ENCODE data around the gene GPR135.

Gene GPR135, protein sequence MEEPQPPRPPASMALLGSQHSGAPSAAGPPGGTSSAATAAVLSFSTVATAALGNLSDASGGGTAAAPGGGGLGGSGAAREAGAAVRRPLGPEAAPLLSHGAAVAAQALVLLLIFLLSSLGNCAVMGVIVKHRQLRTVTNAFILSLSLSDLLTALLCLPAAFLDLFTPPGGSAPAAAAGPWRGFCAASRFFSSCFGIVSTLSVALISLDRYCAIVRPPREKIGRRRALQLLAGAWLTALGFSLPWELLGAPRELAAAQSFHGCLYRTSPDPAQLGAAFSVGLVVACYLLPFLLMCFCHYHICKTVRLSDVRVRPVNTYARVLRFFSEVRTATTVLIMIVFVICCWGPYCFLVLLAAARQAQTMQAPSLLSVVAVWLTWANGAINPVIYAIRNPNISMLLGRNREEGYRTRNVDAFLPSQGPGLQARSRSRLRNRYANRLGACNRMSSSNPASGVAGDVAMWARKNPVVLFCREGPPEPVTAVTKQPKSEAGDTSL

DNA sequence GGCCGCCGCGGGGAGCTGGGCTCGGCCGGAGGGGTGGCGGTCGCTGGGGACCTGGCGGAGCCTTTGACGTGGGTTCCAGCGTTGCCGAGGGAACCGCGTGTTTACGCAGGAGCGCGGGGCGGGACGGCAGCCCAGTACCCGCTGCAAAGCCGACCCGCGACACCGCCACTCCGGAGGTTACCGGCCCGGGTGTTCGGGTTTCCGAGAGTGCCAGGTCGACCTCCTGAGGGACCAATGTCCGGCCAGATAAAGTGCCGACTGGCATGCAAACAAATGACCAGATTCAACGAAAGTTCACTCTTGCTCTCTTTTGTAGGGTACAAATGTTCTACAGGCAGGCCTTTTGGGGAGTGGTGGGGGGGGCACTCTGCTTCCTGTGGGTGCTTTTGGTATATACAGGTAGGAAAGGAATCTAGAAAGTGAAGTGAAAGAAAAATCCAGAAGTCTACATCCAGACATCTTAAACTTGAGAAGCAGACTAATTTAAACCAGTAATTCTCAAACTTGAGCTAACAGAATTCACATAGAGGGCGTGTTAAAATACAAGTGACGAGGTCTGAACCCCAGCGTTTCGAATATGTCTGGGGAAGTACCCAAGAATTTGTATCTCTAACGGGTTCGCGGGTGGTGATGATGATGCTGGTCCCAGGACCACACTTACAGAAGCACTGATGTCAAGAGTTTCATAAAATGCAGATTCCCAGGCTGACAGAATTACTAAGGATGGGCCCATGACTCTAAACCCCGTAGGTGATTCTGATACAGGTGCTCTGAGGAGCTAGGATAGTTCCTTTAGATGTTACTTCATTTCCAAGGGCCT is at the start of gene GPR135:
Gene GPR135 (minus strand): TSS at position 65 of the 820 bp plus-strand sequence. CDS start 154 bp downstream, outside the sequence.
- DNase-seq (ENCODE audit: low read depth in 2 of 2), result peak; percentile 19 to 53

DNA sequence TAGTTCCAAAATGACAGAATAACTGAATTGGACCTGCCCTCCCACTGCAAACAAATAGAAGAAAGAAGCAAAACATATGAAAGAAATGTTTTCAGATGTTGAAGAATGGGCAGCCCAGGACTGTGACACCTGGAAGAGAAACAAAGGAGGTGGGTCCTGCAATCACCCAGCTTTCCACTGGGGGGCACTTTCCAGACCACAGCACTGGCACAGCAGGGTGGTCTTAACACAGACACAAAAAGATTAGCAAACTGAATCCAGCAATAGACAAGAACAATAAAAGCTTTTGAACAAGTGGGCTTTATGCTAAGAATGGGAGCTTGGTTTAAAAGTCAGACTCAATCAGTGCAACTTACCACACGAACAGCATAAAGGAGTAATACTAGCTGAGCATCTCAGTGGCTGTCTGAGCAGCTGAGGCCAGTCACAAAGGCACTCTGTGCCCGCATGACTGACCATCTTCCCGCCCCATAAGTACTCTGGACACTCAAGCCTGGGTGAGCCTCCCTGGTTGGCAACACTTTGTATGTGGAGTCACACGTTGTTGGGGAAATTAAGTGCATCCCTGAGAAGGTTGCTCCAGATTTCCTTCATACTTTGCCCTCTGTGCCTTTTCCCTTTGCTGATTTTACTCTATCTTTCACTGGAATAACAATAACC is 46.9 kb upstream of the GPR135 start:
- DNase-seq (ENCODE audit: low read depth in 2 of 2), result peak; percentile 4 to 6
- no peak overlapping the region for H3K4me3 ChIP-seq (replicated peaks in 1 of 2; ENCODE audit: low read depth in 2 of 2, low read length in 2 of 2)
- TF ChIP-seq, protein P1, sequence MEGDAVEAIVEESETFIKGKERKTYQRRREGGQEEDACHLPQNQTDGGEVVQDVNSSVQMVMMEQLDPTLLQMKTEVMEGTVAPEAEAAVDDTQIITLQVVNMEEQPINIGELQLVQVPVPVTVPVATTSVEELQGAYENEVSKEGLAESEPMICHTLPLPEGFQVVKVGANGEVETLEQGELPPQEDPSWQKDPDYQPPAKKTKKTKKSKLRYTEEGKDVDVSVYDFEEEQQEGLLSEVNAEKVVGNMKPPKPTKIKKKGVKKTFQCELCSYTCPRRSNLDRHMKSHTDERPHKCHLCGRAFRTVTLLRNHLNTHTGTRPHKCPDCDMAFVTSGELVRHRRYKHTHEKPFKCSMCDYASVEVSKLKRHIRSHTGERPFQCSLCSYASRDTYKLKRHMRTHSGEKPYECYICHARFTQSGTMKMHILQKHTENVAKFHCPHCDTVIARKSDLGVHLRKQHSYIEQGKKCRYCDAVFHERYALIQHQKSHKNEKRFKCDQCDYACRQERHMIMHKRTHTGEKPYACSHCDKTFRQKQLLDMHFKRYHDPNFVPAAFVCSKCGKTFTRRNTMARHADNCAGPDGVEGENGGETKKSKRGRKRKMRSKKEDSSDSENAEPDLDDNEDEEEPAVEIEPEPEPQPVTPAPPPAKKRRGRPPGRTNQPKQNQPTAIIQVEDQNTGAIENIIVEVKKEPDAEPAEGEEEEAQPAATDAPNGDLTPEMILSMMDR (IDR thresholded peaks at IDR 0.05; ENCODE audit: low read depth, low read length), result peak; percentile 60

More for the DNA sequence above, at the start of gene GPR135:
- TF ChIP-seq, protein P1 (IDR thresholded peaks at IDR 0.05; ENCODE audit: low read depth, low read length), result no peak
- peak within 1 kb of the TSS; percentile 43 to 52 for H3K4me3 ChIP-seq (replicated peaks in 1 of 2; ENCODE audit: low read depth in 2 of 2, low read length in 2 of 2)

DNA sequence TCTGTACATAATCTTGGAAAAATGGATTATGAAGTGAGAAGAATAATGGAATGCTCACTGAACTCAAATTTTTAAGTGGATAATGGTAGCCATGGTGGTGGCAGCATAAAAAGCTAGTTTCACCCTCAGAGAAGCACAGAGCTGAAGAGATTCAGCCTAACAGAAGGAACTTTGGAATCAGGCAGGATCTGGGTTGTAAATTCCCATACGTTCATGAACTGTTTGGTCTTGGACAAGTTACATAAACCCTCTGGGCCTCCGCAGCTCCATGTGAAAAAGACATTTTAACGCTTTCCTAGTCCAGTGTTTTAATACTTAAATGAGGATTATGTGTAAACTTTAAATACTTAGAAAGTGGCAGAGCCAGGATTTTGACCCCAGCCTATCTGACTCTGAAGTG is 45.8 kb upstream of the GPR135 start:
- H3K4me3 ChIP-seq (replicated peaks in 1 of 2; ENCODE audit: low read depth in 2 of 2, low read length in 2 of 2), result no peak overlapping the region
- DNase-seq (ENCODE audit: low read depth in 2 of 2), result no peak
- TF ChIP-seq, protein P1 (IDR thresholded peaks at IDR 0.05; ENCODE audit: low read depth, low read length), result no peak

DNA sequence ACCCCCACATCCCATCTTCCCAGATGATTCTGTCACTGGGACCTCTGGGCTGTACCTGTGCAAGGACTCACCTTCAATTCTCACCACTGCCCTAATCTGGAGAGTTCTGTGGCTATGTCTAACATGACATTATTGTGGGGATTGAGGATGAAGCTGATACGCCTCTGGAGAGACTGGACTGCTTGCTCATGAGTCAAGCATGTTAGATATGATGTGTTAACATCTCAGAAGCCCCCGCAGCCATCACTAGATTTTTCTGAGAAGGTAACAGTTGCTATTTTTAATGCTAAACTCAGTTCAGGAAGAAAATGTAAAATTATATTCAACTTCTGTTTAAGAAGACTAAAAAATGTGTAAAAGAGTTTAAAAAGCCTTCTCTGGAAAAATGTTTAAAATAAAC is 44.8 kb upstream of the GPR135 start:
- no peak overlapping the region for H3K4me3 ChIP-seq (replicated peaks in 1 of 2; ENCODE audit: low read depth in 2 of 2, low read length in 2 of 2)
- TF ChIP-seq, protein P1 (IDR thresholded peaks at IDR 0.05; ENCODE audit: low read depth, low read length), result no peak
- peak in 1 of 2 donors; percentile 8 for DNase-seq (ENCODE audit: low read depth in 2 of 2)

DNA sequence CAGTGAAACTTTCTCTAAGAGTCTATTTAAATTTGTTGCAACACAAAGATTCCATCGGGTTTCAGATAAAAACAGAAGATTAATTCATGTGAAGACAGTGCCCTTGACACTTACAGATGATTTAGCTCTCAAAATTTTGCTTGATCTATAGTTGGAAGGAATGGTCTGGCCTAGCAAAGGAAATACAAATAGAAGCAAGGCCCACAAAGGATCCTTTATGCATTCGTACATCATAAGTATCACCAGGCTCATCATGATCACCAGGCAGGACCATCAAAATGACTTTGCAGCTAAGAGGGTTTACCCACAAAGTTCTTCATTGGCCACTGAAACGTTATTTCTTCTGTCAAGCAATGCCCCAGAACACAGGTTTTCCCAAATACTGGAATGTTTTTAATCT is 43.9 kb upstream of the GPR135 start:
- H3K4me3 ChIP-seq (replicated peaks in 1 of 2; ENCODE audit: low read depth in 2 of 2, low read length in 2 of 2), result no peak overlapping the region
- DNase-seq (ENCODE audit: low read depth in 2 of 2), result no peak
- TF ChIP-seq, protein P1 (IDR thresholded peaks at IDR 0.05; ENCODE audit: low read depth, low read length), result no peak

DNA sequence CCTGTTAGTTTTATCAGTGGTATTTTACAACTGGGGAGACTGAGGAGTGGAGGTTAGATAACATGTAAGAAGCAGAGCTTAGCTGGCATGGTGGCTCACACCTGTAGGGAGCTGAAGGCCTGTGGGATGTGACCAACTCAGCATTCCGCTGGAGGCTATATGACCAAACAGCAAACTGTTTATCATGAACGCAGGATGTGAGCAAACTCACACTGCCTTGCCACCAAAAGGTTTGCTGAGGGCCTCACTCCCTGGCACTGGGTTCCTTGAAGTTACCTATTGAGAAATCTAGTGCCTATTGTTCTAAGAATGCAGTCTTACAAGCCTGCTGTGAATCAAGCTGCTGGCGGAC is 42.5 kb upstream of the GPR135 start:
- DNase-seq (ENCODE audit: low read depth in 2 of 2), result no peak
- no peak overlapping the region for H3K4me3 ChIP-seq (replicated peaks in 1 of 2; ENCODE audit: low read depth in 2 of 2, low read length in 2 of 2)
- TF ChIP-seq, protein P1 (IDR thresholded peaks at IDR 0.05; ENCODE audit: low read depth, low read length), result no peak

All from cardiac fibroblast (primary cell).